ENCODE data around the gene PRKCB.

Gene PRKCB

DNA sequence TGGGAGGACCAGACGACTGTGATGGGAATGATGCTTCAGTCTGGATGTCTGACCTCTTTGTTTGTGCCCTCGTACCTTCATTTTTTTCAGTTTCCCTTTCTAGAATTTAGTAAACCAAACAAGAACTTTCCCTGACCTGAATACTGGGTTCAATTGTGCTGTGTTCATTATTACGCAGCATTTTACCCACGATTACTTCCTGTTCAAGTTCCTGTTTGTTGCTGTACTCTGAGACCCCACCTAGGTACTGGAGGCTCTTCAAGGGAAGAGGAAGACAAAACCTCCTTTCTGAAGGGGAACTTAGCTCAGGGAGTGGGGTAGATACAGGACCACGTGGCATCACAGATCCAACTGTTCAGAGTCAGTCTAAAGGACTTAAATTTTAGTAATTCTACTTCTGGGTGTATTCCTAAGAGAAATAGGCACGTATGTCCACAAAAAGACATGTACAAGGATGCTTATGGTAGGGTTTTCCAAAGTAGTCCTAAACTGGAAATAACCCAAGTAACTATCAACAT is 9.2 kb upstream of the PRKCB start:
- H3K4me3 Mint-ChIP-seq: peak overlapping the region; percentile 46
- H3K27ac Mint-ChIP-seq: peak overlapping the region; percentile 90
- H3K9me3 Mint-ChIP-seq: peaks cover 9% of the 10 kb centered on the region
- H3K4me1 Mint-ChIP-seq: peaks cover 21% of the 10 kb centered on the region
- peak in 1 of 2 donors; percentile 56 for DNase-seq (ENCODE audit: low spot score in 2 of 2)
- H3K27me3 Mint-ChIP-seq: no peaks in the 10 kb centered on the region
- H3K36me3 Mint-ChIP-seq: peaks cover 2% of the 10 kb centered on the region
- ATAC-seq (ENCODE audit: low read depth): peak; percentile 96

DNA sequence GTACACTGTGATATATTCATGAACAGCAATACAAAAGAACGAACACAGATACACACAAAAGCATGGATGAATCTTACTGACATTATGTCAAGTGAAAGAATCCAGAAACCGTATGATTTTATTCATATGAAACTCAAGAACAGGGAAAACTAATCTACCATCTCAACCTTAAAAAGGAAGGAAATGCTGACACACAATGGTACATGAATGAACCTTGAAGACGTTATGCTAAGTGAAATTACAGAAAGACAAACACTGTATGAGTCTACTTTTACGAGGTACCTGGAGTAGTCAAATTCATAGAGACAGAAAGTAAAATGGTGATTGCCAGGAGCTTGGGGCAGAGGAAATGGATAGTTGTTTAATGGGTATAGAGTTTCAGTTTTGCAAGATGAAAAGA is 8.7 kb upstream of the PRKCB start:
- peak; percentile 20 for ATAC-seq (ENCODE audit: low read depth)
- no peak for DNase-seq (ENCODE audit: low spot score in 2 of 2)
- Mint-ChIP-seq H3K27me3 (no peaks in the 10 kb centered on the region), H3K4me1 (peaks cover 21% of the 10 kb centered on the region), H3K36me3 (peaks cover 2% of the 10 kb centered on the region), H3K4me3 (peak overlapping the region; percentile 46), H3K9me3 (peaks cover 9% of the 10 kb centered on the region), H3K27ac (peak overlapping the region; percentile 90)

- Mint-ChIP-seq H3K36me3 (peaks cover 2% of the 10 kb centered on the region), H3K27me3 (no peaks in the 10 kb centered on the region), H3K4me3 (no peak overlapping the region), H3K9me3 (peaks cover 9% of the 10 kb centered on the region), H3K27ac (no peak overlapping the region), H3K4me1 (peaks cover 23% of the 10 kb centered on the region)
- DNase-seq (ENCODE audit: low spot score in 2 of 2) (no peak), ATAC-seq (ENCODE audit: low read depth) (no peak)
Measured at GRCh38 chr16:23829454-23829853, 6.3 kb upstream of the PRKCB start.

DNA sequence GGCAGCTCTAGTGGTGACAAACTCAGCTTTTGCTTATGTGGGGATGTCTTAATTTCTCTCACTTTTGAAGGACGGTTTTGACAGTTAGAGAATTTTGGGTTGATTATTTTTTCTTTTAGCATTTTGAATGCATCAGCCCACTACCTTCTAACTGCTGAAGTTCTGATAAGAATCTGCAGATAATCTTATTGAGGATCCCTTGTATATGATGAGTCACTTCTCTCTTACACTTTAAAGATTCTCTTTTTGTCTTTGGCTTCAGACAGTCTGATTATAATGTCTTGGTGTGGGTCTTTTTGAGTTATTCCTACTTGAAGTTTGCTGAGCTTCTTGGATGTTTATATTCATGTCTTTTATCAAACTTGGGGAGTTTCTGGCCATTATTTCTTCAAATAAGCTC is 5.5 kb upstream of the PRKCB start:
- DNase-seq (ENCODE audit: low spot score in 2 of 2): no peak
- Mint-ChIP-seq H3K9me3 (peaks cover 9% of the 10 kb centered on the region), H3K27me3 (no peaks in the 10 kb centered on the region), H3K4me1 (peaks cover 24% of the 10 kb centered on the region), H3K36me3 (peaks cover 2% of the 10 kb centered on the region), H3K27ac (no peak overlapping the region), H3K4me3 (no peak overlapping the region)
- no peak for ATAC-seq (ENCODE audit: low read depth)

DNA sequence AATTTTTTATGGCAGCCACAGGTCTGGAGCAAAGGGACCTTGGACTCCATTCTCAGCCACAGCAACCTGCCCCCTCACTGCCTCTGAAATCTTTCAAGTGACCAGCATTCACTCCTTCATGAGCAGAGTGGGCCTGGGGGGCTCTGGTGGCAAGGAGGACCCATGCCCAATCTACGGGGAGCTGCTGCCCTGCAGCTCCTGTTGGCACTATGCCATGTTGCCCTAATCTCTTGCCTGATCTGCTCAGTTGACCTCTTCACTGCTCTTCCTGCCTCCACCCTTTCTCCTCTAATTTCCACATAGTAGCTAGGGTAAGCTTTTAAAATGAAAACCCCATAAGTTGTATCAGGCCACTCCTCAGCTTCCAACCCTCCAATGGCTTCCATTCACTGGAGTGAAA is 2.9 kb upstream of the PRKCB start:
- Mint-ChIP-seq H3K9me3 (peaks cover 9% of the 10 kb centered on the region), H3K4me3 (no peak overlapping the region), H3K4me1 (peaks cover 10% of the 10 kb centered on the region), H3K27ac (no peak overlapping the region), H3K27me3 (no peaks in the 10 kb centered on the region), H3K36me3 (peaks cover 9% of the 10 kb centered on the region)
- no peak for DNase-seq (ENCODE audit: low spot score in 2 of 2)
- no peak for ATAC-seq (ENCODE audit: low read depth)

DNA sequence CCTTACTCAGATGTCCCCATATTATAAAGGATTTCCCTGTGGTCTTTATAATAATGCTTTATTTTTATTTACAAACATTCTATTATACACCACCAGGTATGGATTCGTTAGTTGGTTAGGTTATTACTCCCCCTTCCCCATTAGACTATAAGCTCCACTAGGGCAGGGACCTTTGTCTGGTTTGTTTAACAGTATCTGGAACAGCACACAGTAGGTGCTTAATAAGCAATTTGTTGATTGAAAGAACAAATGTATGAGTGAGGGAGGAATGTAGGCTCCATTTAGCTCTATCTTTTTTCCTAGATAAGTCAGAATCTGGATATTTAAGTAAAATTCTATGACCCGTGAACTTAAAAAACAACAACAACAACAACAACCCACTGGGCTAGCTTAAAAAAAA is 2.3 kb upstream of the PRKCB start:
- peaks cover 9% of the 10 kb centered on the region for H3K9me3 Mint-ChIP-seq

DNA sequence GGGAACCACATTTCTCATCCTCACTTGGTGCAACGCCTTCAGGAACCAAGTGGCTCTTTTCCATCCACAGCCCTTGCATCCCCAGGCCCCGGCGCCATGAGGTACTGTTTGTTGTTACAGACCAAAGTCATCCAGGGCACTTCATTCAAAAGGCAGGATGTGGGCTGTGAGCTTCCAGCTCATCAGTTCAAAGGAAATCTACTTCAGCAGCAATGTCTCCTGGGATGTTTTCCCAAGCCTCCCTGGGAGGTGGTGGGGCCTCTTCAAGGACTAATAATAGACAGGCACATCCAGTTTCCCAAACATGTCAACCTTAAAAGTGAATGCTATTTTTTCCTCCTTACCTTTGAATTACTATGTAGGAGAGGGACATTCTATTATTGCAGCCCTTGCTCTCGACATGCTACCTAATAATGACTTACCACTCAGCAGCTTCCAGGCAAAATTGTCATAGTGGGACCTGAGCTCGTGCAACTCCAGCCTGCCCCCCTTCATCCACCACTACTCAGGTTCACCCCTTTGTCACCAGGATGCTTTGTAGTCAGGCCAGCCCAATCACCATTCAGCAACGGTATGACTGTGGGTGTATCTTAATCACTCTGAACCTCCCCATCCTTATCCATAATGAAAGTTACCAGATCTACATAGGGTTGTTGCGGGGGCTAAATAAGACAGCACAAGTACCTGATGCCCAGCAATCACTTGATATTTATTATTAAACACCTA is 1.7 kb upstream of the PRKCB start:
- Mint-ChIP-seq H3K9me3 (peaks cover 9% of the 10 kb centered on the region), H3K4me3 (no peak overlapping the region), H3K4me1 (peaks cover 20% of the 10 kb centered on the region), H3K27ac (no peak overlapping the region), H3K27me3 (no peaks in the 10 kb centered on the region), H3K36me3 (peaks cover 15% of the 10 kb centered on the region)
- ATAC-seq (ENCODE audit: low read depth) (no peak), DNase-seq (ENCODE audit: low spot score in 2 of 2) (no peak)

More for the DNA sequence above, 2.3 kb upstream of the PRKCB start:
- ATAC-seq (ENCODE audit: low read depth): no peak
- H3K4me1 Mint-ChIP-seq: peaks cover 15% of the 10 kb centered on the region
- H3K27ac Mint-ChIP-seq: no peak overlapping the region
- peaks cover 11% of the 10 kb centered on the region for H3K36me3 Mint-ChIP-seq
- no peak for DNase-seq (ENCODE audit: low spot score in 2 of 2)
- H3K4me3 Mint-ChIP-seq: no peak overlapping the region
- H3K27me3 Mint-ChIP-seq: no peaks in the 10 kb centered on the region

GRCh38 chr16:23836078-23836403 is 258 bp downstream of the PRKCB start:
- DNase-seq (ENCODE audit: low spot score in 2 of 2) (no peak), ATAC-seq (ENCODE audit: low read depth) (peak; percentile 41)
- Mint-ChIP-seq H3K9me3 (peaks cover 2% of the 10 kb centered on the region), H3K4me3 (peak overlapping the region; percentile 98), H3K4me1 (peaks cover 34% of the 10 kb centered on the region), H3K27me3 (no peaks in the 10 kb centered on the region), H3K36me3 (peaks cover 24% of the 10 kb centered on the region), H3K27ac (peak overlapping the region; percentile 78)

- ATAC-seq (ENCODE audit: low read depth): peak; percentile 46
- Mint-ChIP-seq H3K27ac (peak overlapping the region; percentile 78), H3K36me3 (peaks cover 24% of the 10 kb centered on the region), H3K4me3 (peak overlapping the region; percentile 98), H3K9me3 (no peaks in the 10 kb centered on the region), H3K27me3 (no peaks in the 10 kb centered on the region), H3K4me1 (peaks cover 34% of the 10 kb centered on the region)
- peak; percentile 40 to 57 for DNase-seq (ENCODE audit: low spot score in 2 of 2)
Measured at GRCh38 chr16:23836404-23837311, 875 bp downstream of the PRKCB start.

- Mint-ChIP-seq H3K4me3 (peak overlapping the region; percentile 98), H3K9me3 (no peaks in the 10 kb centered on the region), H3K27ac (peak overlapping the region; percentile 78), H3K36me3 (peaks cover 24% of the 10 kb centered on the region), H3K4me1 (peaks cover 41% of the 10 kb centered on the region), H3K27me3 (no peaks in the 10 kb centered on the region)
- DNase-seq (ENCODE audit: low spot score in 2 of 2) (no peak), ATAC-seq (ENCODE audit: low read depth) (no peak)
Measured at GRCh38 chr16:23837553-23838308, 1.9 kb downstream of the PRKCB start.

- H3K4me1 Mint-ChIP-seq: peaks cover 44% of the 10 kb centered on the region
- peak overlapping the region; percentile 67 for H3K27ac Mint-ChIP-seq
- no peaks in the 10 kb centered on the region for H3K9me3 Mint-ChIP-seq
- H3K4me3 Mint-ChIP-seq: peak overlapping the region; percentile 98
- no peak for ATAC-seq (ENCODE audit: low read depth)
- H3K36me3 Mint-ChIP-seq: peaks cover 24% of the 10 kb centered on the region
- no peaks in the 10 kb centered on the region for H3K27me3 Mint-ChIP-seq
- DNase-seq (ENCODE audit: low spot score in 2 of 2): no peak
Measured at GRCh38 chr16:23838485-23839142, 2.8 kb downstream of the PRKCB start.

GRCh38 chr16:23840310-23840709 is 4.5 kb downstream of the PRKCB start:
- H3K4me3 Mint-ChIP-seq: peak overlapping the region; percentile 98
- H3K27ac Mint-ChIP-seq: peak overlapping the region; percentile 78
- no peaks in the 10 kb centered on the region for H3K9me3 Mint-ChIP-seq
- peaks cover 33% of the 10 kb centered on the region for H3K36me3 Mint-ChIP-seq
- no peaks in the 10 kb centered on the region for H3K27me3 Mint-ChIP-seq
- no peak for DNase-seq (ENCODE audit: low spot score in 2 of 2)
- H3K4me1 Mint-ChIP-seq: peaks cover 48% of the 10 kb centered on the region
- ATAC-seq (ENCODE audit: low read depth): no peak

DNA sequence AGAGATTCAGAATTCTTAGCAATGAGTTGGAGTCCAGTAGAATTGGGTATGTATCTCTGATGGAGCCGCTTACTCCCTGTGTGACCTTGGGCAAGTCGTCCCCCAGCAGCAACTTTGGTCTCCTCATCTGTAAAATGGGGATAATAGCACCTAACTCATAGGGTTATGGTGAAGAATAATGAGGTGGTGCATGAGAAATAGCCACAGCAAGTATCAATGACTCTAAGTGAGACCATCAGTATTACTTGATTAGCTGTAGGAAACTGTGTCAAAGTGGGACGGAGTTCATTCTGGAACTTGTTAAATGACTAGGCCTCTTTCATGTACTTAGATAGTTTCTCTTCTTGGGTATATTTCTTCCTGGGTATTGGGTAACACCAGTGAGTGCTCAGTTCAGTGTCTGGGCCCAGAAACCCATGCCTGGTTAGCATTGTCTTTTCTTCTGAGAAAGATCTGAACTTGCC is 6.4 kb downstream of the PRKCB start:
- H3K4me1 Mint-ChIP-seq: peaks cover 53% of the 10 kb centered on the region
- H3K27ac Mint-ChIP-seq: peak overlapping the region; percentile 47
- no peak for ATAC-seq (ENCODE audit: low read depth)
- DNase-seq (ENCODE audit: low spot score in 2 of 2): no peak
- peak overlapping the region; percentile 32 for H3K4me3 Mint-ChIP-seq
- peaks cover 35% of the 10 kb centered on the region for H3K36me3 Mint-ChIP-seq
- no peaks in the 10 kb centered on the region for H3K9me3 Mint-ChIP-seq
- H3K27me3 Mint-ChIP-seq: no peaks in the 10 kb centered on the region

All from memory B cell (primary cell).